ENCODE measurements around the gene UCHL5. TPM values are rescaled to one million over a fixed set of nuclear protein-coding genes. Genes with fewer than 3 reads are reported as not detected.
A peak's percentile ranks its signal among the peaks of the same experiment; 100 is the strongest.

Gene UCHL5
- total and polyA plus RNA-seq, 2 donors (not counting 1 experiment from before 2014, with no cell fraction given) = 7.8 to 31.5 TPM

- H3K4me1 ChIP-seq (ENCODE audit: control insufficient read depth in 2 of 2, insufficient read depth in 2 of 2, low read length in 2 of 2) = peaks cover 21 to 25% of the 10 kb centered on the region in 2 donors
- ChIA-PET CTCF (interaction anchor here (1.3 kb wide), 1 partner anchor 76 kb away, joined by 5 read pairs; no protein-coding TSS in a partner anchor), POLR2A (no interaction called here)
- H3K9me3 ChIP-seq (ENCODE audit: control extremely low read depth in 1 of 3, control insufficient read depth in 2 of 3, insufficient read depth in 1 of 3, low read length in 2 of 3) = peaks cover 0 to 2% (median 0%) of the 10 kb centered on the region in 3 donors
- DNase-seq (no peak), ATAC-seq (ENCODE audit: low read depth) (no peak)
- no peak overlapping the region for H3K27ac ChIP-seq (ENCODE audit: low read length in 2 of 2)
- no peaks in the 10 kb centered on the region for H3K27me3 ChIP-seq (replicated peaks in 1 of 4; ENCODE audit: control extremely low read depth in 1 of 4, control insufficient read depth in 3 of 4, insufficient read depth in 4 of 4, low read length in 3 of 4)
- H3K36me3 ChIP-seq (replicated peaks in 1 of 2; ENCODE audit: control extremely low read depth in 1 of 2, control insufficient read depth in 1 of 2, extremely low read depth in 1 of 2, insufficient read depth in 2 of 2, low read length in 1 of 2) = no peaks in the 10 kb centered on the region
- peak overlapping the region; percentile 77 for H3K27ac Mint-ChIP-seq
- intact Hi-C loops (cut with micrococcal nuclease) = no loop called here
- no peak overlapping the region for H3K9ac ChIP-seq (ENCODE audit: low read length)
- H3K4me3 ChIP-seq (ENCODE audit: control extremely low read depth in 1 of 5, extremely low read depth in 1 of 5, insufficient read depth in 1 of 5, low read depth in 2 of 5, low read length in 4 of 5) = no peak overlapping the region
- peaks cover 95% of the 10 kb centered on the region for H3K79me2 ChIP-seq (ENCODE audit: control insufficient read depth, insufficient read depth, low read length)
- peaks cover 57% of the 10 kb centered on the region for H3K4me1 Mint-ChIP-seq
- H4K20me1 ChIP-seq (ENCODE audit: control insufficient read depth, insufficient read depth, low read length, poor library complexity, severe bottlenecking) = peaks cover 13% of the 10 kb centered on the region
- H3K4me3 Mint-ChIP-seq = peak overlapping the region; percentile 70
- 41% methylated on average over 2 of the region's 2 CpGs for WGBS (ENCODE audit: insufficient coverage)
- no peak for TF ChIP-seq EZH2 (IDR thresholded peaks at IDR 0.05; ENCODE audit: borderline replicate concordance, insufficient read depth, low read depth, low read length, poor library complexity, severe bottlenecking)
- no peak for TF ChIP-seq CTCF (IDR thresholded peaks at IDR 0.05)
- peak overlapping the region; percentile 91 for H3K4me2 ChIP-seq (replicated peaks; ENCODE audit: low read depth, low read length, poor library complexity, severe bottlenecking)
- no peaks in the 10 kb centered on the region for H3K9me3 Mint-ChIP-seq (ENCODE audit: insufficient read depth)
- no peak overlapping the region for H2AFZ ChIP-seq (ENCODE audit: insufficient read depth, low read depth, low read length, poor library complexity, severe bottlenecking)
- H3K27me3 Mint-ChIP-seq = no peaks in the 10 kb centered on the region
Observed at GRCh38 chr1:193060938-193061337, 1.8 kb upstream of the UCHL5 start.

DNA sequence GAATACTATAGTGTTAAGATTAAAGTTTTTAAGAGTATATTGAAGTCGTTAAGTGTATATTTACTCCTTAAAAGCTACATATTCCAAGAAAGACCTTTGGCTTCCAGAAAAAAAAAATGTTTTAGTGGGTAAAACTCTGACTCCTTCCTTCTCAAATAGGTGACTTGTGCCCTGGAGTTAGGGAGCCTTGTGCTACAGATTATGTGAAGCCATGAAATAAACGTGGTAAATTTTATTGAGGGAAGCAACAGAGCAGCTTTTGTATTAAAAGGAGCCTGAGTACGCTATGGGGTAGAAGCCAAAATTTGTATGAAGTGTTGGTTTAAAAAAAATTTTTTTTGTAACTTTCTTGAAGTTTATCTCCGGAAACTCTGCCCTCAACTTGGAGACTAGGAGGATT, 1.2 kb upstream of the UCHL5 start:
- 33% methylated on average over 3 of the region's 4 CpGs for WGBS (ENCODE audit: insufficient coverage)
- no peak overlapping the region for H3K27ac Mint-ChIP-seq
- H3K27me3 ChIP-seq (replicated peaks in 1 of 4; ENCODE audit: control extremely low read depth in 1 of 4, control insufficient read depth in 3 of 4, insufficient read depth in 4 of 4, low read length in 3 of 4) = no peaks in the 10 kb centered on the region
- peaks cover 92% of the 10 kb centered on the region for H3K79me2 ChIP-seq (ENCODE audit: control insufficient read depth, insufficient read depth, low read length)
- H3K27me3 Mint-ChIP-seq = no peaks in the 10 kb centered on the region
- POLR2A ChIA-PET = no interaction called here
- H4K20me1 ChIP-seq (ENCODE audit: control insufficient read depth, insufficient read depth, low read length, poor library complexity, severe bottlenecking) = peaks cover 13% of the 10 kb centered on the region
- H3K27ac ChIP-seq (ENCODE audit: low read length in 2 of 2) = peak overlapping the region in 1 of 2 donors; percentile 94
- peak overlapping the region; percentile 91 for H3K4me2 ChIP-seq (replicated peaks; ENCODE audit: low read depth, low read length, poor library complexity, severe bottlenecking)
- H3K4me1 Mint-ChIP-seq = peaks cover 52% of the 10 kb centered on the region
- H3K4me3 Mint-ChIP-seq = peak overlapping the region; percentile 70
- no peaks in the 10 kb centered on the region for H3K36me3 ChIP-seq (replicated peaks in 1 of 2; ENCODE audit: control extremely low read depth in 1 of 2, control insufficient read depth in 1 of 2, extremely low read depth in 1 of 2, insufficient read depth in 2 of 2, low read length in 1 of 2)
- peak overlapping the region; percentile 95 for H2AFZ ChIP-seq (ENCODE audit: insufficient read depth, low read depth, low read length, poor library complexity, severe bottlenecking)
- intact Hi-C loops (cut with micrococcal nuclease) = no loop called here
- CTCF ChIA-PET = interaction anchor here (1.3 kb wide), 1 partner anchor 77 kb away, joined by 5 read pairs; no protein-coding TSS in a partner anchor
- ATAC-seq (ENCODE audit: low read depth) (no peak), DNase-seq (no peak)
- peak overlapping the region; percentile 99 for H3K9ac ChIP-seq (ENCODE audit: low read length)
- TF ChIP-seq CTCF (IDR thresholded peaks at IDR 0.05) = no peak
- no peak for TF ChIP-seq EZH2 (IDR thresholded peaks at IDR 0.05; ENCODE audit: borderline replicate concordance, insufficient read depth, low read depth, low read length, poor library complexity, severe bottlenecking)
- H3K9me3 Mint-ChIP-seq (ENCODE audit: insufficient read depth) = no peaks in the 10 kb centered on the region
- H3K4me1 ChIP-seq (ENCODE audit: control insufficient read depth in 2 of 2, insufficient read depth in 2 of 2, low read length in 2 of 2) = peaks cover 21 to 25% of the 10 kb centered on the region in 2 donors
- H3K4me3 ChIP-seq (ENCODE audit: control extremely low read depth in 1 of 5, extremely low read depth in 1 of 5, insufficient read depth in 1 of 5, low read depth in 2 of 5, low read length in 4 of 5) = peak overlapping the region; percentile 59 to 99 (median 91)
- peaks cover 0 to 2% (median 0%) of the 10 kb centered on the region in 3 donors for H3K9me3 ChIP-seq (ENCODE audit: control extremely low read depth in 1 of 3, control insufficient read depth in 2 of 3, insufficient read depth in 1 of 3, low read length in 2 of 3)
